Skeletal muscle satellite cell (primary cell): ENCODE data around the gene AGBL1.
"Not testable (repeated sequence)": the region's sequence is repeated elsewhere in the genome, so short reads cannot be mapped to it uniquely, and the experiment has no call there.

ENCODE experiments used
- H3K27me3 ChIP-seq: 2 replicates; pipeline ENCODE4 v1.7.0; 2013; ENCODE audit warnings: low read length; ENCODE audit not compliant: control insufficient read depth, insufficient read depth
- H3K36me3 ChIP-seq: 2 replicates; pipeline ENCODE4 v1.7.0; 2013; ENCODE audit warnings: mild to moderate bottlenecking, control low read depth, low read length; ENCODE audit not compliant: insufficient read depth
- H3K4me1 ChIP-seq: 2 replicates; pipeline ENCODE4 v1.7.0; 2013; ENCODE audit warnings: low read length; ENCODE audit not compliant: control insufficient read depth, insufficient read depth
- H3K4me2 ChIP-seq: 2 replicates; pipeline ENCODE4 v1.7.0; 2013; ENCODE audit warnings: mild to moderate bottlenecking, low read length
- H3K4me3 ChIP-seq: 2 replicates; pipeline ENCODE4 v1.7.0; 2013; ENCODE audit warnings: low read length
- H3K9ac ChIP-seq: 2 replicates; pipeline ENCODE4 v1.7.0; 2013; ENCODE audit warnings: mild to moderate bottlenecking, low read depth, low read length, moderate library complexity
- H3K9me3 ChIP-seq: replicated peaks from 2 replicates; pipeline ENCODE4 v1.7.0; 2013; ENCODE audit warnings: mild to moderate bottlenecking, control low read depth, low read length

AGBL1 gene

GRCh38 chr15:86493884-86494283 is 414.2 kb downstream of the AGBL1 start:
- H3K9ac ChIP-seq, result no peak overlapping the region
- H3K9me3 ChIP-seq, result no peaks in the 10 kb centered on the region
- no peak overlapping the region for H3K4me3 ChIP-seq
- H3K4me2 ChIP-seq, result no peak overlapping the region
- no peaks in the 10 kb centered on the region for H3K4me1 ChIP-seq
- no peaks in the 10 kb centered on the region for H3K36me3 ChIP-seq
- no peaks in the 10 kb centered on the region for H3K27me3 ChIP-seq

DNA sequence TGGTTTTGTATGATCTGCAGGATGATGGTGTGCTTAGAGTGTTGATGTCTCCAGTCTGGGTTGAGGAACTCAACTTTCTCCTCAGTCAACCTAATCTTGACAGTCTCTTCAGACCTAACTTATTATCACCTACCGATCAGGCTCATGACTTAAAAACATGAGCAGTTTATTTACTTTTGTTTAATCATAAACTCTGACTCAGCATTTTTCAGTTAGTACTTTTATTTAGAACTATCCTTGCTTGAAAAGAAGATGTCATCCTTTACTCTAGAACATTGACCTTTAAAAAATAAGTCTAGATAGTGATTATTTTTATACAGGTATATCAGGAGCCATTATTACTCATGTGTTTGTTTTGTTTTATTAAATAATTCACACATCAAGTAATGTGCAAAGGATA is 414.8 kb downstream of the AGBL1 start:
- Histone ChIP-seq H3K4me2 (no peak overlapping the region), H3K36me3 (no peaks in the 10 kb centered on the region), H3K27me3 (no peaks in the 10 kb centered on the region), H3K9ac (no peak overlapping the region), H3K4me1 (no peaks in the 10 kb centered on the region), H3K9me3 (no peaks in the 10 kb centered on the region), H3K4me3 (no peak overlapping the region)

DNA sequence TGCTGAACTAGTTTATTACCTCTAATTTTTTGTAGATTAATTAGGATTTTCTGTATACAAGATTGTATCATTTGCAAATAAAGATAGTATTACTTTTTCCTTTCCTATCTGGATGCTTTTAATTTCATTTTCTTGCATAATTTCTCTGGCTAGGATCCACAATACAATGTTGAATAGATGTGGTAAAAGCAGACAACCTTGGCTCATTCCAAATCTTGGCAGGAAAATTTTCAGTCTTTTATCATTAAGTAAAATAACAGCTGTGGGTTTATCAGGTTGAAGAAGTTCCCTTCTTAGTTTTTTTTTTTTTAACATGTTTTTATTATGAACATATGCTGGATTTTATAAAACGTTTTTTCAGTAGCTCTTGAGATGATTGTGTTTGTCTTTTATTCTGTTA is 422.6 kb downstream of the AGBL1 start:
- no peaks in the 10 kb centered on the region for H3K4me1 ChIP-seq
- no peak overlapping the region for H3K4me2 ChIP-seq

DNA sequence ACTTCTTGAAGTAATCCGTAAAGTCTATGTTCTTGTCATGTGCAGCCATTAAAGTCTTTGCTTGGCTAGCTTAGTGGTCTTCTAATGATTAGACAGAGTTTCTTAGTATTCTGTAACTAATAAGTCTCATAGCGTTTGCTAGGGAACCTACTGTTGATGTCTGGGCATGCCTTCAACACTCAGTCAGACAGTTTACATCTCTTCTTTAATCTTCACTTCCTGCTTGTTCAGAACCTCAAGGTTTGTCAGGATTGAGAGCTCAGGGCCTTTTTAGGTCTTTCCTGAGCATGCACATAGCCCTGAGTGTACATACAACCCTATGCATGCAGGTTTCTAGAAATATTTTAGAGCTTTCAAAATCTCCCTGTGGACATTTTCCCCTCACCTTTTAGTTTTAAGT is 426.3 kb downstream of the AGBL1 start:
- Histone ChIP-seq H3K4me1 (no peaks in the 10 kb centered on the region), H3K9me3 (no peaks in the 10 kb centered on the region), H3K27me3 (no peaks in the 10 kb centered on the region), H3K9ac (no peak overlapping the region), H3K4me3 (no peak overlapping the region), H3K36me3 (no peaks in the 10 kb centered on the region), H3K4me2 (no peak overlapping the region)

More for the DNA sequence above, 422.6 kb downstream of the AGBL1 start:
- Histone ChIP-seq H3K4me3 (no peak overlapping the region), H3K9ac (no peak overlapping the region), H3K27me3 (no peaks in the 10 kb centered on the region), H3K9me3 (no peaks in the 10 kb centered on the region), H3K36me3 (no peaks in the 10 kb centered on the region)

DNA sequence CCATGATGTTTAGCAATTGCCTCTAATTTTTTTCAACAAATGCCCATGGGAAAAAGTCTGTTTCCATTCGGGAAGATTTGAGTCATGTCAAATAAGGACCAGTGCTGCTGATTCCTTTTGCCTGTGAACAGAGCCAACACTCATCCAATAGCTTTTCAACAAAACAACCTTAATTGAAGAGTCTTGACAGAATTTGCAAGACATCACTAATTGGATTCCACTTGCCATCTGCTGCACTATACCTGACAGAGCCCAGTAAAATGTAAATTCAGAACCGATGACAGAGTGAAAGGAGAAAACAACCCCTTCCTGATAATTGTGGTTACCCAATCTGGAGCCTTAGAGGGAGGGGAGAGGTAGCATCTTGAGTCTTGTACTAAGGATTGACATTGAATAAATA is 426.7 kb downstream of the AGBL1 start:
- Histone ChIP-seq H3K27me3 (no peaks in the 10 kb centered on the region), H3K4me1 (no peaks in the 10 kb centered on the region), H3K9me3 (no peaks in the 10 kb centered on the region), H3K9ac (no peak overlapping the region), H3K4me2 (no peak overlapping the region), H3K36me3 (no peaks in the 10 kb centered on the region), H3K4me3 (no peak overlapping the region)

DNA sequence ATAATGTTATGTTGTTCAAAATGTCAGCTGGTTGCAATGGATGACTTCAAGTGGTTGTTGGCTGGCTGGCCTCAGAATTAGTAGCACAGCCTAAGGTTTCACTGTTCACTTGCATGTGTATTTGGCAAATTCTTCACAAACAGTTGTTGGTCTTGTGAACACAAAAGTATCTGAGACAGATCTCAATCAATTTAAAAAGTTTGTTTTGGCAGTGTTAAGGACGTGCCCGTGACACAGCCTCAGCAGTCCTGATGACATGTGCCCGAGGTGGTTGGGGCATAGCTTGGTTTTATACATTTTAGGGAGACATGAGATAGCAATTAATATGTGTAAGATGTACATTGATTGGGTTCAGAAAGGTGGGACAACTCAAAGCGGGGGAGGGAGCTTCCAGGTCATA is 436.0 kb downstream of the AGBL1 start:
- Histone ChIP-seq H3K4me1 (no peaks in the 10 kb centered on the region), H3K4me2 (no peak overlapping the region), H3K36me3 (no peaks in the 10 kb centered on the region)

GRCh38 chr15:86522721-86523120 is 443.1 kb downstream of the AGBL1 start:
- H3K4me1 ChIP-seq, result no peaks in the 10 kb centered on the region
- H3K36me3 ChIP-seq, result no peaks in the 10 kb centered on the region
- H3K9me3 ChIP-seq, result no peaks in the 10 kb centered on the region
- no peak overlapping the region for H3K4me2 ChIP-seq
- H3K4me3 ChIP-seq, result no peak overlapping the region
- H3K27me3 ChIP-seq, result no peaks in the 10 kb centered on the region
- no peak overlapping the region for H3K9ac ChIP-seq

More for the DNA sequence above, 436.0 kb downstream of the AGBL1 start:
- no peaks in the 10 kb centered on the region for H3K27me3 ChIP-seq
- no peak overlapping the region for H3K9ac ChIP-seq
- H3K9me3 ChIP-seq, result no peaks in the 10 kb centered on the region
- no peak overlapping the region for H3K4me3 ChIP-seq

GRCh38 chr15:86526938-86527690 is 447.4 kb downstream of the AGBL1 start:
- no peaks in the 10 kb centered on the region for H3K27me3 ChIP-seq
- H3K4me3 ChIP-seq, result no peak overlapping the region
- no peaks in the 10 kb centered on the region for H3K9me3 ChIP-seq
- no peak overlapping the region for H3K9ac ChIP-seq
- H3K4me1 ChIP-seq, result no peaks in the 10 kb centered on the region
- no peak overlapping the region for H3K4me2 ChIP-seq
- H3K36me3 ChIP-seq, result no peaks in the 10 kb centered on the region

GRCh38 chr15:86528094-86528493 is 448.4 kb downstream of the AGBL1 start:
- H3K9me3 ChIP-seq, H3K4me1 ChIP-seq, H3K9ac ChIP-seq, H3K36me3 ChIP-seq, H3K27me3 ChIP-seq, H3K4me3 ChIP-seq, H3K4me2 ChIP-seq: not testable (repeated sequence)

DNA sequence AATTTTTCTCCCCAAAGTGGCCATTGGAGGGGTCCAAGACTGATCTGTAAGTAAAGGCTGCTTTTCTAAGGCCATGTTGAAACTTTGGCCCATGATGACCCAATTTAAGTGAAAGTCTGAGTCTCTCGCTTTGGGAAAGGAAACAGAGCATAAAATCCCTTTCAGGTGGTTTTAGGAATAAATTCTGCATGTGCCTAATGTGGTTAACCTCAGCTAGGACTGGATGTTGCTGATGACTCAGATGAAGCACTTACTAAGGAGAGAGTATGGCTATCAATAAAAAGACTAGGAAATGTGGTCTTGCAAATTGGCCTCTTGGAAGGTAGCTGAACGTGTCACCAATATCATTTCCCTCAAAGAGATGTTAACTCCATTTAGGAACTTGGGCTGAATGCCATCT is 458.5 kb downstream of the AGBL1 start:
- Histone ChIP-seq H3K4me2 (no peak overlapping the region), H3K4me1 (no peaks in the 10 kb centered on the region), H3K9me3 (no peaks in the 10 kb centered on the region), H3K4me3 (no peak overlapping the region), H3K9ac (no peak overlapping the region), H3K27me3 (no peaks in the 10 kb centered on the region), H3K36me3 (no peaks in the 10 kb centered on the region)

DNA sequence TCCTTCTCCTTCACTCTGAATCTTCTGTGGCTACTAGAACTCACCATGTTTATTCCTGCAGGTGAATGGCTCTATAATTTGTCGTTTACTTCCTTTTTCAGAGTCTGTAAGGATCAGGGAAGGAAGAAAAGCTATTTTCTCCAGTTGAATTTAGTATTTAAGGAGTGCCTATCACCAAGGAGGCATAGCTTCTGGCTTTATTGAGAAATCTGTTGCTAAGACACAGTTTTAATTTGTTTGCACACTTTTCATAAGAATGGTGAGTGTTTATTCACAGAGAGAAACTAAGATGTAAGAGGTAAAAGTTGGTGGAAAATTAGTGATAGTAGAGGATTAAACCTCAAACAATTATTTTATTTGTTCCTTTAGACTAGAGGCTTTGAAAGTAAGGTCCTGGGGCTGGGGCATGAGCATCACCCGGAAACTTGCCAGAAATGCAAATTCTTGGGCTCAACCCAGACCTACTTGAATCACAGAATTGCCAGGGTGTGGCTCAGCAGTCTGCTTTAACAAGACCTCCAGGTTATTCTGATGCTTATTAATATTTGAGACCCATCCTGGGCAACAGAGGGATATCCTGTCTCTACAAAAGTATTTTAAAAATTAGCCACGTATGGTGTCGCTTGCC is 461.3 kb downstream of the AGBL1 start:
- Histone ChIP-seq H3K9me3 (no peaks in the 10 kb centered on the region), H3K27me3 (no peaks in the 10 kb centered on the region), H3K4me3 (no peak overlapping the region), H3K4me2 (no peak overlapping the region), H3K4me1 (no peaks in the 10 kb centered on the region), H3K9ac (no peak overlapping the region), H3K36me3 (no peaks in the 10 kb centered on the region)

- no peaks in the 10 kb centered on the region for H3K36me3 ChIP-seq
- H3K27me3 ChIP-seq, result no peaks in the 10 kb centered on the region
- H3K9ac ChIP-seq, result no peak overlapping the region
- no peak overlapping the region for H3K4me3 ChIP-seq
- no peak overlapping the region for H3K4me2 ChIP-seq
- no peaks in the 10 kb centered on the region for H3K4me1 ChIP-seq
- no peaks in the 10 kb centered on the region for H3K9me3 ChIP-seq
These were observed 461.9 kb downstream of the AGBL1 start for GRCh38 chr15:86541540-86541939.
